Measurements from ENCODE around the gene HLA-DRB5. TPM values are rescaled to one million over a fixed set of nuclear protein-coding genes. Genes with fewer than 3 reads are reported as not detected.
"Not testable (repeated sequence)": the region's sequence is repeated elsewhere in the genome, so short reads cannot be mapped to it uniquely, and the experiment has no call there.

Gene HLA-DRB5
- total RNA-seq: 14.3 TPM
- long read RNA-seq, partial matches to known transcripts: 0 of 1 reads
- long read RNA-seq, other reads (novel, unspliced or antisense): 0 of 1 reads

DNA sequence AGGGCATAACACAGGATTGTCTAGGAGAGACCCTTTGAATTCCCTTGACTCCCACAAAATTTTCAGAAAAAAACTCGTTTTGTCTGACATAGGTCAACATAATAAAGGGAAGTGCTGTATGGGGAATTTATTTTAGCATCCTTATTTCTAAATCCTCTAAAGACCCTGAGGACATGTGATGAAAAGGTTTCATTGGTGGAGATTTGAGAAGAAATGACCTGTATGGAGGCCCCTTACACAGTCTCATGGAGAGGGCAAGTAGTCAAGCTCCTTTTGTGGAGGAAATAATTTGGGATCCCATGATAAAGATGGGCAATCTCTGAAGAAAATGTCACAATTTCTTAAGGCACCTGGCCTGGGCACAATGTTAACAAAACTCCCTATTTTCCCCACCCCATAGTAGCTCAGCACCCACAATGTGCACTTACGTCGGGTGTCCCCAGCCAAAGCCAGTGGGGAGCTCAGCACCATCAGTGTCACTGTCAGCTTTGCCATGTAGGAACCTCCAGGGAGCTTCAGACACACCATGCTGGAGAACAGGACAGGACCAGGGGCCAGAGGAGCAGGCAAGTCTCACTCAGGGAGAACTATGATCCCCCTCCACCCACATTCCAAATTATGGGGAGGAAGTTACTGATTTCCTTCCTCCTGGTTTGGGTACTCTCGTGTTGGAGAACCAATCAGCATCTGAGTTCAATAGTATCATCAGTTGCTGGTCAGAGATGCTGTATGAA is at the start of gene HLA-DRB5:
Gene HLA-DRB5, minus strand, starts transcription at position 591 of the 734 bp plus-strand sequence. Its CDS starts 63 bp downstream, at position 528.
- Histone ChIP-seq H3K9me3 (replicated peaks) (no peaks in the 10 kb centered on the region), H3K36me3 (no peaks in the 10 kb centered on the region), H3K27me3 (ENCODE audit: low read depth) (no peaks in the 10 kb centered on the region), H3K4me3 (no peak within 1 kb of the TSS), H3K4me1 (no peaks in the 10 kb centered on the region), H3K27ac (replicated peaks) (peak within 1 kb of the TSS; percentile 46)
- intact Hi-C loops (cut with micrococcal nuclease): no loop called here
- DNase-seq: peak; percentile 26
- TF ChIP-seq, protein P1, sequence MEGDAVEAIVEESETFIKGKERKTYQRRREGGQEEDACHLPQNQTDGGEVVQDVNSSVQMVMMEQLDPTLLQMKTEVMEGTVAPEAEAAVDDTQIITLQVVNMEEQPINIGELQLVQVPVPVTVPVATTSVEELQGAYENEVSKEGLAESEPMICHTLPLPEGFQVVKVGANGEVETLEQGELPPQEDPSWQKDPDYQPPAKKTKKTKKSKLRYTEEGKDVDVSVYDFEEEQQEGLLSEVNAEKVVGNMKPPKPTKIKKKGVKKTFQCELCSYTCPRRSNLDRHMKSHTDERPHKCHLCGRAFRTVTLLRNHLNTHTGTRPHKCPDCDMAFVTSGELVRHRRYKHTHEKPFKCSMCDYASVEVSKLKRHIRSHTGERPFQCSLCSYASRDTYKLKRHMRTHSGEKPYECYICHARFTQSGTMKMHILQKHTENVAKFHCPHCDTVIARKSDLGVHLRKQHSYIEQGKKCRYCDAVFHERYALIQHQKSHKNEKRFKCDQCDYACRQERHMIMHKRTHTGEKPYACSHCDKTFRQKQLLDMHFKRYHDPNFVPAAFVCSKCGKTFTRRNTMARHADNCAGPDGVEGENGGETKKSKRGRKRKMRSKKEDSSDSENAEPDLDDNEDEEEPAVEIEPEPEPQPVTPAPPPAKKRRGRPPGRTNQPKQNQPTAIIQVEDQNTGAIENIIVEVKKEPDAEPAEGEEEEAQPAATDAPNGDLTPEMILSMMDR (IDR thresholded peaks at IDR 0.05; ENCODE audit: borderline replicate concordance): no peak

DNA sequence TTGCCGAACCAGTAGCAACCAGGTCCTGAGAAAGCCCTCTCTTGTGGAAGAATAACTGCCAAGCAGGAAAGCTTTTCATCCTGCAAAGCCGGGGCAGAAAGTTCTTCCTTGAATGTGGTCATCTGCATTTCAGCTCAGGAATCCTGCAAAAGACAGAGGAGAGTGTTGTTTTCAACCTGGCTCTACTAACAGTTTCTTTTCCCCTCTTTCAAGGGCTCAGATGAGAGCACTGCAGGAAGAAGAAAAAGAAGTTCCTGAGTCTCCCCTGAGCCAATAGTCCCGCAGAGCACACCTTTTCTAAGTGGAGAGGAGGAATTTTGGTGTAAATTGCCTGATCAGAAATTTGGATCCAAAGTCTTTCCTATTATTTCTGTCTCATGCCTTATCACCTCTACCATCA is 48.9 kb upstream of the HLA-DRB5 start:
- Histone ChIP-seq H3K4me3 (no peak overlapping the region), H3K4me1 (no peaks in the 10 kb centered on the region), H3K9me3 (replicated peaks) (no peaks in the 10 kb centered on the region), H3K36me3 (no peaks in the 10 kb centered on the region), H3K27me3 (ENCODE audit: low read depth) (no peaks in the 10 kb centered on the region), H3K27ac (replicated peaks) (no peak overlapping the region)
- intact Hi-C loops (cut with micrococcal nuclease): no loop called here
- no peak for DNase-seq
- TF ChIP-seq, protein P1 (IDR thresholded peaks at IDR 0.05; ENCODE audit: borderline replicate concordance): no peak

DNA sequence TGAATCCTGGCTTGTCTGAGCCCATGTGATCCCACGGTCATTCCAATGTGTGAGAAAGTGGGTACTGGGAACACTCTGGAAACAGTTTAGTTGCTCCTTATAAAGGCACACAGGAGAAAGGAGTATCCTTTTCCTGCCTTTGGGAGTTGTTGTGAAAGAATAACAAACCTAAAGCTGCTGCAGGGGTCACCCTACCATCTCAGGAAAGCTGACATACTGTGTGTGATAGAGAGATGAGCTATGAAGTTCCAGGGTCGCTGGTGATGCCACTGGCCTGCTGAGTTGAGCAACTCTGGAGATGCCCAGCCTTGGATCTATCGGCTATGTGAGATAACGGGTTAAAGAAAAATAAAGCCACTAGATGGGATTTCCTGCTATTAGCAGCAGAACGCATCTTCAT is 47.4 kb upstream of the HLA-DRB5 start:
- H3K27me3 ChIP-seq (ENCODE audit: low read depth); H3K27ac ChIP-seq (replicated peaks); H3K4me1 ChIP-seq; H3K9me3 ChIP-seq (replicated peaks); H3K4me3 ChIP-seq; H3K36me3 ChIP-seq; DNase-seq; intact Hi-C loops (cut with micrococcal nuclease): not testable (repeated sequence)

DNA sequence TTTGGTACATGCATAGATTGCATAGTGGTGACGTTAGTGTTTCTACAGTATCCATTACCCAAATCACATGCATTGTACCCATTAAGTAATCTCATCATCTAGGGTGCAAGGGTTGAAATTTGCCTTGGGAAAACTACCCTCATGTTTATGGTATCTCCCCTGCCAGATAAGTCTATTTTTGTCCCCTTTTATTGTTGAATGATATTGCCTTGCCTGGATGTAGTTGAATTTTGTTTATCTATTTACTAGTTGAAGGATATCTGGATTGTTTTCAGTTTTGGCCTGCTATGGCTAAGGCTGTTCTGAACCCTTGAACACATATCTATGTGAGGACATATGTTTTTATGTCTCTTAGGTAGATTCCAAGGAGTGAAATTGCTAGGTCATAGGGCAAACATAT is 46.2 kb upstream of the HLA-DRB5 start:
- H3K27me3 ChIP-seq (ENCODE audit: low read depth): no peaks in the 10 kb centered on the region
- DNase-seq: no peak
- no peaks in the 10 kb centered on the region for H3K36me3 ChIP-seq
- no peak overlapping the region for H3K4me3 ChIP-seq
- TF ChIP-seq, protein P1 (IDR thresholded peaks at IDR 0.05; ENCODE audit: borderline replicate concordance): no peak
- H3K9me3 ChIP-seq (replicated peaks): no peaks in the 10 kb centered on the region
- intact Hi-C loops (cut with micrococcal nuclease): no loop called here
- no peaks in the 10 kb centered on the region for H3K4me1 ChIP-seq
- no peak overlapping the region for H3K27ac ChIP-seq (replicated peaks)

DNA sequence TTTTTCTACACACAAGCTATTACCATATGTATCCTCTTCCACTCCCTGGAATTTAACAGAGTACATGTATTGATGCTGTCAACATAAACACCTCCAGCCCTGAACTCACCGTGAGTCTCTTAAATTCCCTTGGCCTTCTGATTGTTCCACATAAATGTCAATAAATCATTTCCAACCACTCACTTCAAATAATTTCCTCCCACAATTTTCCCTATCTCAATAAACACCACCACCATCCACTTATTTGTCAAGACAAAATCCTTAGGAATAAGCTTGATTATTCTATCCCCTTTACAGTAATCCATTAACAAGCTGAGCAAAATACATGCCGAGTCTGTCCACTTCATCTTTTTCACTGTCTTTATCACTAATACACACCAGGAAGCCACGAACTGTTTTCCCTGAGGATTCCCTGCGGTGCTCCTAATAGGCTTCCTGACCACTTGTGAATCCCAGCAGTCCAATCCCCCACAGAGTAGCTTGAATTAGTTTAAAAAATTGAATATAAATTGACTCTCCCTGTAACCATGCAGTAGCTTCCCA is 40.3 kb upstream of the HLA-DRB5 start:
- H3K9me3 ChIP-seq (replicated peaks): no peaks in the 10 kb centered on the region
- no peak overlapping the region for H3K4me3 ChIP-seq
- TF ChIP-seq, protein P1 (IDR thresholded peaks at IDR 0.05; ENCODE audit: borderline replicate concordance): no peak
- H3K36me3 ChIP-seq: no peaks in the 10 kb centered on the region
- H3K4me1 ChIP-seq: no peaks in the 10 kb centered on the region
- no peak overlapping the region for H3K27ac ChIP-seq (replicated peaks)
- no peak for DNase-seq
- H3K27me3 ChIP-seq (ENCODE audit: low read depth): no peaks in the 10 kb centered on the region
- intact Hi-C loops (cut with micrococcal nuclease): no loop called here

DNA sequence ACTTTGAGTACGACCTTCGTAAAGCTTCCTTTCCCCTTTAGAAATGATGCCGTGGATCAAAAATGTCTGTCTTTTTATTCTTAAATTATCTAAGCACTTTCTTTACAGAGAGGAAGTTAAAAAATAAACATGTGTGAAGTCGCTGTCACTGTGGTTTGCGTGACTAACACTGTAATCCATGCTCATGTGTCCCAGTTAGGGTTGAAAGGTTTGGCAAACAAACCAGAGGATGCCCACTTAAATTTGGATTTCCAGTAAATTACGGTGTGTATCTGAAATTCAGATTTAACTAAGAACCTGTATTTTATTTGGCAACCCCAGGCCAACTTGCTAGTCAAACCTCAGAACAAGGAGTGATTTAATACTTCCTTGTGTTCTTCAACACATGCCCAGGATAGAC is 38.5 kb upstream of the HLA-DRB5 start:
- no peaks in the 10 kb centered on the region for H3K36me3 ChIP-seq
- TF ChIP-seq, protein P1 (IDR thresholded peaks at IDR 0.05; ENCODE audit: borderline replicate concordance): no peak
- no peak overlapping the region for H3K27ac ChIP-seq (replicated peaks)
- H3K27me3 ChIP-seq (ENCODE audit: low read depth): no peaks in the 10 kb centered on the region
- no peak for DNase-seq
- no peaks in the 10 kb centered on the region for H3K9me3 ChIP-seq (replicated peaks)
- intact Hi-C loops (cut with micrococcal nuclease): no loop called here
- H3K4me1 ChIP-seq: no peaks in the 10 kb centered on the region
- no peak overlapping the region for H3K4me3 ChIP-seq

All from left ventricle myocardium inferior (tissue), 1 donor.